ENCODE results near the gene DMBT1. TPM values are rescaled to one million over a fixed set of nuclear protein-coding genes. Genes with fewer than 3 reads are reported as not detected.

Gene DMBT1
- total RNA-seq, 4 donors from 2014 or later: 0.33 TPM; not detected in 3

- no peak for TF ChIP-seq CTCF (IDR thresholded peaks at IDR 0.05; ENCODE audit: low read depth)
These were observed 12.0 kb upstream of the DMBT1 start for GRCh38 chr10:122548407-122549085.

GRCh38 chr10:122549636-122550035 is 10.9 kb upstream of the DMBT1 start:
- no peak for TF ChIP-seq CTCF (IDR thresholded peaks at IDR 0.05; ENCODE audit: low read depth)

- TF ChIP-seq CTCF (IDR thresholded peaks at IDR 0.05; ENCODE audit: low read depth): no peak
These were observed 10.1 kb upstream of the DMBT1 start for GRCh38 chr10:122550427-122550826.

- no peak for TF ChIP-seq CTCF (IDR thresholded peaks at IDR 0.05; ENCODE audit: low read depth)
These were observed 9.6 kb upstream of the DMBT1 start for GRCh38 chr10:122550983-122551382.

- TF ChIP-seq CTCF (IDR thresholded peaks at IDR 0.05; ENCODE audit: low read depth): no peak
These were observed 9.1 kb upstream of the DMBT1 start for GRCh38 chr10:122551450-122551849.

GRCh38 chr10:122553341-122553740 is 7.2 kb upstream of the DMBT1 start:
- no peak for TF ChIP-seq CTCF (IDR thresholded peaks at IDR 0.05; ENCODE audit: low read depth)

GRCh38 chr10:122554131-122555036 is 6.2 kb upstream of the DMBT1 start:
- TF ChIP-seq CTCF (IDR thresholded peaks at IDR 0.05; ENCODE audit: low read depth): no peak
